Thyroid gland (tissue), 4 donors: ENCODE data around the gene ADAMTS16. TPM values are rescaled to one million over a fixed set of nuclear protein-coding genes. Genes with fewer than 3 reads are reported as not detected.

Experiments
- DNase-seq, 2 donors: peaks; one replicate each; pipeline ENCODE4 v3.0.0-alpha.2; 2019
- H3K27ac ChIP-seq, 3 donors: fragments of 200-600 bp; sonication (generic); 1 replicate in 2 of 3; 2 replicates in 1 of 3; pipeline ENCODE4 v1.5.1; 2016 to 2019; ENCODE audit warnings: mild to moderate bottlenecking in 1 of 3, moderate library complexity in 1 of 3
- H3K27me3 ChIP-seq: fragments of 200-600 bp; sonication (generic); one replicate; pipeline ENCODE4 v1.5.1; 2019
- H3K36me3 ChIP-seq, 2 donors: fragments of 200-600 bp; sonication (generic); one replicate each; pipeline ENCODE4 v1.5.1; 2016 to 2019
- H3K4me1 ChIP-seq, 2 donors: fragments of 200-600 bp; sonication (generic); one replicate each; pipeline ENCODE4 v1.5.1; 2017 to 2019
- H3K4me3 ChIP-seq, 3 donors: fragments of 200-600 bp; sonication (generic); replicated peaks in 1 of 3; 1 replicate in 2 of 3; 2 replicates in 1 of 3; pipeline ENCODE4 v1.5.1; 2016; ENCODE audit warnings: mild to moderate bottlenecking in 1 of 3
- H3K9me3 ChIP-seq: fragments of 200-600 bp; sonication (generic); one replicate; pipeline ENCODE4 v1.5.1; 2017
- POLR2A ChIP-seq, 2 donors: fragments of 450-650 bp; IDR thresholded peaks; one replicate each; pipeline ENCODE4 v1.6.1; 2017; ENCODE audit warnings: antibody characterized with exemption in 2 of 2, mild to moderate bottlenecking in 2 of 2, moderate library complexity in 1 of 2
- WGBS, 2 donors: methylation state at CpG; one replicate each; pipeline ENCODE4 v1.1.5; 2017; 5-methylcytosine and 5-hydroxymethylcytosine counted together
- intact Hi-C: fragments of 100-400 bp; cut with DNase I; formaldehyde crosslinking; loops from one replicate; pipeline ENCODE4 v1.15.1; 2023
- total RNA-seq, 4 donors: library from RNA; depleted of rRNA; stranded (reverse); fragments of >200 nt; gene quantifications; one replicate each; pipeline ENCODE4 v1.2.3, GENCODE V29; 2016
- TF ChIP-seq, protein P1 (sequence below), 6 experiments: fragments of 200-600 bp in 3 of 6; fragments of 450-650 bp in 3 of 6; sonication (generic) in 3 of 6; IDR thresholded peaks; one replicate each; pipeline ENCODE4 v1.5.1; 2016 to 2019; ENCODE audit warnings: antibody characterized with exemption in 6 of 6, mild to moderate bottlenecking in 2 of 6, inconsistent platforms in 1 of 6, moderate library complexity in 1 of 6

ADAMTS16 gene
- total RNA-seq, 4 donors from 2014 or later = 0.11 to 1.0 (median 0.16) TPM

DNA sequence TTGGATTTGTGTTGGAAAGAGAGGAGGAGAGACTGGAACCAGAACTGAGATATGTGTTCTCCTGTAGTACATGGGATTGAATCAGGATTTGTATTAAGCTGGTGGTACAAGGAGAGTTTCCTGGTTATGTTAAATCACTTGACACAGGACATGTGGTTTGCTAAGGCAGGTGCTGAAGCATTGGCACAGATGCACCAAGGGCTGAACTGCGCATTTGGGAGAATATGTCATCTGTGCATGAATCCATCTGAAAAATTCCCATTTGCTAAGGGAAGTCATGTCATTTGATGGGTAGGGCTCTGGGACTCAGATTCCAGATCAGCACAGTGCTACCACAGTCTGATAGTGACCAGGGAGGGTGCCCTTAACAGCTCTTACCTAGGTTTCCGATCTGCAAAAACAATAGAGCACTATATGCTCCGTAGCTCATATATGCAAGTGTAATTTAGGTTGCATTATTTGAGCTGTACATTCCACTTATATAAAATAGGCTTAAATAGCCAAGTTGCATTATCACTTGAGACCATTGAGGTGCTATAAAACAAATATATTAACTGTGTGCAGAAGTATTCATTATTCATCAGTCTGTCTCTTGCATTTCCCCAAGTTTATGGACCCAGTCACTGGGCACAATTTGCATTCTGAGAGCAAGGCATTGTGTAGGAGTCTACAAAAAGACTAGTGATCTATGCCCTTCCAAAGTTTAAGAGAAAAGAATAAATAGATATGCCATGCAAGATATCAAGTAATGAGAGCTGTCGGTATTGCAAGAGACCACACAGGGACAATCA, 55.2 kb downstream of the ADAMTS16 start:
- WGBS, 2 donors = 85 to 93% methylated on average over 4 of the region's 4 CpGs
- Histone ChIP-seq H3K4me1 (no peaks in the 10 kb centered on the region), H3K4me3 (no peak overlapping the region), H3K9me3 (no peaks in the 10 kb centered on the region), H3K27me3 (no peaks in the 10 kb centered on the region), H3K27ac (no peak overlapping the region), H3K36me3 (no peaks in the 10 kb centered on the region)
- DNase-seq = no peak
- TF ChIP-seq POLR2A (IDR thresholded peaks at IDR 0.05) = no peak
- TF ChIP-seq, protein P1, sequence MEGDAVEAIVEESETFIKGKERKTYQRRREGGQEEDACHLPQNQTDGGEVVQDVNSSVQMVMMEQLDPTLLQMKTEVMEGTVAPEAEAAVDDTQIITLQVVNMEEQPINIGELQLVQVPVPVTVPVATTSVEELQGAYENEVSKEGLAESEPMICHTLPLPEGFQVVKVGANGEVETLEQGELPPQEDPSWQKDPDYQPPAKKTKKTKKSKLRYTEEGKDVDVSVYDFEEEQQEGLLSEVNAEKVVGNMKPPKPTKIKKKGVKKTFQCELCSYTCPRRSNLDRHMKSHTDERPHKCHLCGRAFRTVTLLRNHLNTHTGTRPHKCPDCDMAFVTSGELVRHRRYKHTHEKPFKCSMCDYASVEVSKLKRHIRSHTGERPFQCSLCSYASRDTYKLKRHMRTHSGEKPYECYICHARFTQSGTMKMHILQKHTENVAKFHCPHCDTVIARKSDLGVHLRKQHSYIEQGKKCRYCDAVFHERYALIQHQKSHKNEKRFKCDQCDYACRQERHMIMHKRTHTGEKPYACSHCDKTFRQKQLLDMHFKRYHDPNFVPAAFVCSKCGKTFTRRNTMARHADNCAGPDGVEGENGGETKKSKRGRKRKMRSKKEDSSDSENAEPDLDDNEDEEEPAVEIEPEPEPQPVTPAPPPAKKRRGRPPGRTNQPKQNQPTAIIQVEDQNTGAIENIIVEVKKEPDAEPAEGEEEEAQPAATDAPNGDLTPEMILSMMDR (IDR thresholded peaks at IDR 0.05) = no peak
- intact Hi-C loops = no loop called here

DNA sequence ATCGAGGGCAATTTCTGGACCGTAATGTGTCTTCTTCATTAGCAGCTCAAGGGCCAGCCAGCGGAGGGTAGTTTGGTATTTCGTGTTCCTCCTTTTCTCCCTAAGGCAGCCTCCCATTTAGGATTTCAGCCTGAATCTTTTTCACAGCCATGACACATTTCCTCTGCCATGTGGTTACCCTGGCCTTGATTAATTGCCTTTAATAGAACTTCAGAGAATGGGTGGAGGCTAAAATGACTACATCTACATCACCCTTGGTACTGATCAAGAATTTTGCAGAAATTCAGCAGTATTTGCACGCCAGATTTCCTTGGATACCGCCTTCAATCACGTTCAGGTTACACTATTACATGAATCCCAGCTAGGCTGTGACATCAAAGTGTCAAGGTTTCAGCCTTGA, 58.0 kb downstream of the ADAMTS16 start:
- intact Hi-C loops = no loop called here
- no peaks in the 10 kb centered on the region for H3K27me3 ChIP-seq
- TF ChIP-seq, protein P1 (IDR thresholded peaks at IDR 0.05) = no peak
- no peak for TF ChIP-seq POLR2A (IDR thresholded peaks at IDR 0.05)
- no peak for DNase-seq
- WGBS, 2 donors = 83 to 85% methylated on average over 7 of the region's 7 CpGs
- no peaks in the 10 kb centered on the region for H3K36me3 ChIP-seq
- no peaks in the 10 kb centered on the region for H3K9me3 ChIP-seq
- H3K27ac ChIP-seq = no peak overlapping the region
- no peak overlapping the region for H3K4me3 ChIP-seq
- no peaks in the 10 kb centered on the region for H3K4me1 ChIP-seq

DNA sequence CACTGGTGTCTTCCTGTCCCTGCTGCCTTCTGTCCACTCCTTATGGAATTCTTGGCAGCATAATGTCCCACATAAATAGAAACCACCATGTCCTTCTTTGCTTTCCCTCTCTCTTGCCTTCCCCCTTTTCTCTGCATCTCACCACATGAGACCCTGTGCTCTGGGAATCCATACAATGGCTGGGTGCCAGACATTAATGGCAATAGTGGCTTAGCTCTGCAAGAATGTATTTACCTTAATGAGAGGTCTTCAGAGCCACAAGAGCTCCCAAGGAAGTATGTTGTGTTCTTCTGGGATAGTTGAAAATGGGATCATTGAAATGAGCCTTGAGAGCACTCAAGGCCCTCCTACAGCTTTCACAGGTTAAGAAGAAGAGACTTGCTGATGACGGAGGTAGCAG, 58.7 kb downstream of the ADAMTS16 start:
- Histone ChIP-seq H3K4me1 (no peaks in the 10 kb centered on the region), H3K9me3 (no peaks in the 10 kb centered on the region), H3K4me3 (no peak overlapping the region), H3K36me3 (no peaks in the 10 kb centered on the region), H3K27me3 (no peaks in the 10 kb centered on the region), H3K27ac (no peak overlapping the region)
- TF ChIP-seq POLR2A (IDR thresholded peaks at IDR 0.05) = no peak
- TF ChIP-seq, protein P1 (IDR thresholded peaks at IDR 0.05) = no peak
- WGBS, 2 donors = 0% methylated on average over 1 of the region's 1 CpG; no CpG with 5 or more reads in 1 of the 2 donors
- intact Hi-C loops = no loop called here
- no peak for DNase-seq

DNA sequence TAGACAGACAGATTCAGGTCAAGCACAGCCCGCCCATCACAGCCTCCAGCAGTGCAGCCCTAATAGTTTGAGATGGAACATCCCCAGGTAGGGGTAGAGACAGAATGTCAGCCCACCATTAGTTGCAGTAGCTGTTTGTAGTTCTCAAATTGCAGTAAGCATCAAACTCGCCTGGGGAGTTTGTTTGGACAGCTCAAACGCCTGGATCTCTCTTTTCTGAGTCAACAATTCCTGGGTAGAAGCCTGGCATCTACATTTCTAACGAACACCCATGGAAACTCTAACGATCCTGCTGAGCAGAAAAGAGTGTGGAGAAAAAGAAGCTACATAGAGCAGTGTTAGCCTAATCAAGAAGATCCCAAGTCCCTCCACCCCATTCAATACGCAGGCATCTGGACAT, 59.4 kb downstream of the ADAMTS16 start:
- WGBS, 2 donors = 41 to 56% methylated on average over 6 of the region's 6 CpGs
- no peak overlapping the region for H3K4me3 ChIP-seq
- H3K36me3 ChIP-seq = no peaks in the 10 kb centered on the region
- no peak overlapping the region for H3K27ac ChIP-seq
- no peaks in the 10 kb centered on the region for H3K27me3 ChIP-seq
- H3K4me1 ChIP-seq = no peaks in the 10 kb centered on the region
- no peak for DNase-seq
- TF ChIP-seq POLR2A (IDR thresholded peaks at IDR 0.05) = no peak
- TF ChIP-seq, protein P1 (IDR thresholded peaks at IDR 0.05) = no peak
- intact Hi-C loops = no loop called here
- no peaks in the 10 kb centered on the region for H3K9me3 ChIP-seq

DNA sequence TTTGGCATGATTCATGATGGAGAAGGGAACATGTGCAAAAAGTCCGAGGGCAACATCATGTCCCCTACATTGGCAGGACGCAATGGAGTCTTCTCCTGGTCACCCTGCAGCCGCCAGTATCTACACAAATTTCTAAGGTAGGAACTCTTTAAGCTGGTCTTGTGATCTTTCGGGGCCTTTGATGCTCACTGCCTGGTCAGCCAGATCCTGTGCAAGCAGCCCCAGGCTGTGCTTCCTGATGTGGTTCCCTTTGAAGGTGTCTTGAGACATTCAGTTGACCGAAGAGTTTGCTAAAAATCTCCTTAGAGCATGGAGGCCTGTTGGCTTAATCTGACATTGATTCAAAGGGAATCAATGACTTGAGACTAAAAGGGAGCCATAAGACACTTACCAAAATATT, 60.0 kb downstream of the ADAMTS16 start:
- Histone ChIP-seq H3K36me3 (no peaks in the 10 kb centered on the region), H3K27me3 (no peaks in the 10 kb centered on the region), H3K4me3 (no peak overlapping the region), H3K9me3 (no peaks in the 10 kb centered on the region), H3K4me1 (no peaks in the 10 kb centered on the region), H3K27ac (no peak overlapping the region)
- DNase-seq = no peak
- 92 to 93% methylated on average over 5 of the region's 5 CpGs for WGBS, 2 donors
- TF ChIP-seq, protein P1 (IDR thresholded peaks at IDR 0.05) = no peak
- TF ChIP-seq POLR2A (IDR thresholded peaks at IDR 0.05) = no peak
- intact Hi-C loops = no loop called here
